HepG2 (cell line): ENCODE data around the gene KIAA0930. TPM values are rescaled to one million over a fixed set of nuclear protein-coding genes. Genes with fewer than 3 reads are reported as not detected.

ENCODE experiments used
- ATAC-seq: fragments of 200-7000 bp; cut with Tn5 transposase; 3 replicates; pipeline ENCODE4 v1.9.1; 2020; ENCODE audit warnings: mild to moderate bottlenecking, moderate library complexity
- BruUV-seq: library from RNA; stranded (reverse); fragments of 400-500 nt; replicated peaks from 2 replicates; lab custom pipeline; 2021; lab: Mats Ljungman, UMichigan
- CTCF ChIA-PET: fragments of 300-600 bp; formaldehyde crosslinking; extraction: SDS; loops from one replicate; lab custom pipeline; 2021; ENCODE audit warnings: low total read pairs, inconsistent platforms, low intra/inter-chr PET ratio; lab: Yijun Ruan, JAX
- POLR2A ChIA-PET: fragments of 350-600 bp; sonication (Branson Sonifier 250); formaldehyde crosslinking; loops from one replicate; lab custom pipeline; 2020; ENCODE audit warnings: antibody characterized with exemption, inconsistent platforms; lab: Yijun Ruan, JAX
- DNase-seq: peaks from one replicate; pipeline ENCODE4 v3.0.0-alpha.2; 2015; ENCODE audit warnings: low spot score
- FAIRE-seq: peaks from 3 replicates; lab custom pipeline; 2011; peaks lifted over from hg19 to GRCh38; lab: Jason Lieb, UNC
- H2AFZ ChIP-seq: one replicate; pipeline ENCODE4 v1.6.1; 2011; ENCODE audit warnings: low read length, inconsistent platforms
- H3K27ac ChIP-seq: fragments of 300-600 bp; 3 replicates; pipeline ENCODE4 v1.8.0; 2011; ENCODE audit warnings: mixed run types, mild to moderate bottlenecking, mixed read lengths, low read length, inconsistent platforms; ENCODE audit not compliant: insufficient read depth; ENCODE audit errors: extremely low read length
- H3K27me3 ChIP-seq, 2 experiments: fragments of 200-600 bp in 1 of 2; 2 replicates in 1 of 2; 3 replicates in 1 of 2; pipeline versions ENCODE4 v1.6.0 to v1.8.0; 2011; ENCODE audit warnings: low read length in 2 of 2, mild to moderate bottlenecking in 2 of 2, moderate library complexity in 2 of 2, inconsistent platforms in 1 of 2; ENCODE audit not compliant: insufficient read depth in 2 of 2, control insufficient read depth in 1 of 2
- H3K36me3 ChIP-seq, 2 experiments: fragments of 200-600 bp in 1 of 2; replicated peaks in 1 of 2; 2 replicates in 1 of 2; 3 replicates in 1 of 2; pipeline versions ENCODE4 v1.5.1 to v1.8.0; 2011; ENCODE audit warnings: low read length in 2 of 2, inconsistent platforms in 1 of 2; ENCODE audit not compliant: insufficient read depth in 2 of 2, control insufficient read depth in 1 of 2
- H3K4me1 ChIP-seq: 2 replicates; pipeline ENCODE4 v1.5.1; 2012; ENCODE audit warnings: low read length, inconsistent platforms; ENCODE audit not compliant: insufficient read depth
- H3K4me2 ChIP-seq: 2 replicates; pipeline ENCODE4 v1.6.0; 2011; ENCODE audit warnings: low read depth, low read length, inconsistent platforms
- H3K4me3 ChIP-seq, 3 experiments: fragments of 200-600 bp in 1 of 3; sonication (generic), shearing (Covaris generic) in 1 of 3; replicated peaks in 1 of 3; 2 replicates each; pipeline ENCODE4 v1.5.1; 2011 to 2016; ENCODE audit warnings: low read length in 3 of 3, inconsistent platforms in 2 of 3, low read depth in 2 of 3, mild to moderate bottlenecking in 2 of 3, control low read depth in 1 of 3, mixed read lengths in 1 of 3; ENCODE audit not compliant: insufficient read depth in 1 of 3
- H3K79me2 ChIP-seq: one replicate; pipeline ENCODE4 v1.6.1; 2011; ENCODE audit warnings: low read length, inconsistent platforms; ENCODE audit not compliant: insufficient read depth
- H3K9ac ChIP-seq: 2 replicates; pipeline ENCODE4 v1.6.0; 2011; ENCODE audit warnings: mild to moderate bottlenecking, low read depth, low read length, inconsistent platforms; ENCODE audit not compliant: insufficient read depth
- H3K9me3 ChIP-seq: 2 replicates; pipeline ENCODE4 v1.5.1; 2012; ENCODE audit warnings: mild to moderate bottlenecking, low read length
- H4K20me1 ChIP-seq: 2 replicates; pipeline ENCODE4 v1.6.0; 2011; ENCODE audit warnings: inconsistent platforms, mild to moderate bottlenecking, low read length, moderate library complexity; ENCODE audit not compliant: insufficient read depth
- AGO2 ChIP-seq: fragments of 200-400 bp; formaldehyde crosslinking; optimal IDR thresholded peaks from 2 replicates; pipeline ENCODE3; 2017; ENCODE audit warnings: mild to moderate bottlenecking, low read depth, low read length, moderate library complexity
- ATF7-NPFF ChIP-seq: sonication (generic); formaldehyde crosslinking; IDR thresholded peaks from 2 replicates; pipeline ENCODE4 v1.8.1; 2023; ENCODE audit warnings: mild to moderate bottlenecking, low read depth, missing genetic modification reagents, moderate library complexity
- CENPX ChIP-seq: sonication (generic); formaldehyde crosslinking; IDR thresholded peaks from 2 replicates; pipeline ENCODE4 v1.9.0; 2021; ENCODE audit warnings: mild to moderate bottlenecking, missing genetic modification reagents, moderate library complexity
- KAT7 ChIP-seq: IDR thresholded peaks from 2 replicates; pipeline ENCODE4 v1.6.1; 2018; ENCODE audit warnings: borderline replicate concordance, missing compliant biosample characterization
- NCOR1 ChIP-seq: fragments of 200-600 bp; sonication (generic); IDR thresholded peaks from 2 replicates; pipeline ENCODE4 v1.7.0; 2017; ENCODE audit warnings: antibody characterized with exemption, low read length, borderline replicate concordance
- RARG ChIP-seq: sonication (generic); formaldehyde crosslinking; IDR thresholded peaks from 2 replicates; pipeline ENCODE4 v1.4.0; 2020; ENCODE audit warnings: low read depth, mild to moderate bottlenecking, missing genetic modification reagents
- RBM22 ChIP-seq: fragments of 200-400 bp; formaldehyde crosslinking; optimal IDR thresholded peaks from 2 replicates; pipeline ENCODE3; 2017; ENCODE audit warnings: mild to moderate bottlenecking, low read length, moderate library complexity
- ZNF263 ChIP-seq: sonication (generic); formaldehyde crosslinking; IDR thresholded peaks from 2 replicates; pipeline ENCODE4 v1.4.0; 2020; ENCODE audit warnings: missing genetic modification reagents
- ZNF550 ChIP-seq: sonication (generic); formaldehyde crosslinking; IDR thresholded peaks from 2 replicates; pipeline ENCODE4 v1.4.0; 2020; ENCODE audit warnings: mild to moderate bottlenecking, missing genetic modification reagents, borderline replicate concordance
- WGBS: methylation state at CpG from one replicate; pipeline ENCODE4 v1.1.6; 2017; ENCODE audit warnings: low lambda C conversion rate; 5-methylcytosine and 5-hydroxymethylcytosine counted together
- in situ Hi-C: cut with HindIII; loops from 2 replicates; pipeline ENCODE4 v1.10.0; 2017; ENCODE audit warnings: low pct_unique_long_range_greater_than_20kb; ENCODE audit not compliant: extremely low pct_ligation_motif_present
- intact Hi-C: fragments of 100-400 bp; cut with micrococcal nuclease; formaldehyde crosslinking; loops from one replicate; pipeline ENCODE4 v1.10.0; 2022; ENCODE audit not compliant: unreplicated experiment
- polyA plus RNA-seq, 8 experiments: library from polyadenylated mRNA; depleted of rRNA in 3 of 8; stranded (reverse) in 7 of 8; unstranded in 1 of 8; fragments of >200 nt; fragmentation: Illumina TruSeq in 4 of 8; extraction: Trizol in 4 of 8; gene quantifications; 2 replicates each; pipeline versions ENCODE4 v1.2.1 to v1.2.3, GENCODE V29; 2011 to 2016; ENCODE audit warnings: low read depth in 4 of 8, missing spikeins in 1 of 8, mixed read lengths in 1 of 8; ENCODE audit not compliant: insufficient read depth in 1 of 8
- total RNA-seq, 5 experiments: library from RNA; depleted of rRNA; stranded (reverse); fragments of >200 nt; fragmentation: Illumina TruSeq; extraction: Trizol; gene quantifications; 2 replicates each; pipeline ENCODE4 v1.2.3, GENCODE V29; 2016; ENCODE audit warnings: low read depth in 1 of 5
- TF ChIP-seq, protein P1 (sequence below): sonication (generic); formaldehyde crosslinking; IDR thresholded peaks from 2 replicates; pipeline ENCODE4 v1.9.0; 2021; ENCODE audit warnings: missing genetic modification reagents, mild to moderate bottlenecking, borderline replicate concordance
- TF ChIP-seq, protein P2 (sequence below): sonication (generic); formaldehyde crosslinking; IDR thresholded peaks from 2 replicates; pipeline ENCODE4 v1.8.1; 2023; ENCODE audit warnings: mild to moderate bottlenecking, missing genetic modification reagents

KIAA0930 gene
- total and polyA plus RNA-seq, 2 of the 13 experiments (the other 11 are each of a cell fraction or from before 2014, with no cell fraction given), result 27.0 to 38.2 TPM

DNA sequence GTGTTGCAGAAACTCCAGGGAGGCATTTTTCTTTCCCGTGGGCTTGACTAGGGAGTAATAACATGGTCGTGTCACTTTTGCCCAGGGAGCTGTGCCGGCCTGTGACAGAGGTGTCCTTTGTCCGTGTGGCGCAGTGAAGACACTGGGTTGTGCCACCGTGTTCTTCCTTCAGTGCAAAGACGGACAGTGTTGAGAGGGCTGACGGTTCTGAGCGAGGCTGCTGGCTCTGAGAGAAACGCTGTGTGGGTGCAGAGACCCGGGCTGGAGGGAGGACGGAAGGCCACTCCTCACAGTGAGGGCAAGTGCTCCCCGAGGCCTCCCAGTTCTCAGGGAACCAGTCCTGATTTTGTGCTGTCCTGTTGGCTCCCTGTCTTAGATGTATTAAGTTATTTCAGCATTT lies 56.7 kb downstream of the KIAA0930 start:
- no peak for FAIRE-seq
- BruUV-seq, result no TSS peak
- H3K27me3 ChIP-seq, result no peaks in the 10 kb centered on the region
- no peak for DNase-seq
- in situ Hi-C loops, result no loop called here
- H4K20me1 ChIP-seq, result peaks cover 10% of the 10 kb centered on the region; the same call in 1 of the 2 replicates
- TF ChIP-seq ZNF263 (CRISPR knock-in tag) (peak; percentile 51; the same call in 1 of the 2 replicates), RBM22 (peak; percentile 53), ATF7-NPFF (CRISPR knock-in tag) (no peak), CENPX (CRISPR knock-in tag) (no peak), NCOR1 (no peak), AGO2 (peak; percentile 25), ZNF550 (CRISPR knock-in tag) (no peak), KAT7 (no peak), RARG (CRISPR knock-in tag) (no peak)
- TF ChIP-seq, protein P1, sequence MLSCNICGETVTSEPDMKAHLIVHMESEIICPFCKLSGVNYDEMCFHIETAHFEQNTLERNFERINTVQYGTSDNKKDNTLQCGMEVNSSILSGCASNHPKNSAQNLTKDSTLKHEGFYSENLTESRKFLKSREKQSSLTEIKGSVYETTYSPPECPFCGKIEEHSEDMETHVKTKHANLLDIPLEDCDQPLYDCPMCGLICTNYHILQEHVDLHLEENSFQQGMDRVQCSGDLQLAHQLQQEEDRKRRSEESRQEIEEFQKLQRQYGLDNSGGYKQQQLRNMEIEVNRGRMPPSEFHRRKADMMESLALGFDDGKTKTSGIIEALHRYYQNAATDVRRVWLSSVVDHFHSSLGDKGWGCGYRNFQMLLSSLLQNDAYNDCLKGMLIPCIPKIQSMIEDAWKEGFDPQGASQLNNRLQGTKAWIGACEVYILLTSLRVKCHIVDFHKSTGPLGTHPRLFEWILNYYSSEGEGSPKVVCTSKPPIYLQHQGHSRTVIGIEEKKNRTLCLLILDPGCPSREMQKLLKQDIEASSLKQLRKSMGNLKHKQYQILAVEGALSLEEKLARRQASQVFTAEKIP (CRISPR knock-in tag), result no peak
- TF ChIP-seq, protein P2, sequence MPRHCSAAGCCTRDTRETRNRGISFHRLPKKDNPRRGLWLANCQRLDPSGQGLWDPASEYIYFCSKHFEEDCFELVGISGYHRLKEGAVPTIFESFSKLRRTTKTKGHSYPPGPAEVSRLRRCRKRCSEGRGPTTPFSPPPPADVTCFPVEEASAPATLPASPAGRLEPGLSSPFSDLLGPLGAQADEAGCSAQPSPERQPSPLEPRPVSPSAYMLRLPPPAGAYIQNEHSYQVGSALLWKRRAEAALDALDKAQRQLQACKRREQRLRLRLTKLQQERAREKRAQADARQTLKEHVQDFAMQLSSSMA (CRISPR knock-in tag), result no peak
- intact Hi-C loops, result no loop called here
- CTCF ChIA-PET, result no interaction called here
- no peak overlapping the region for H2AFZ ChIP-seq
- H3K4me2 ChIP-seq, result no peak overlapping the region
- peaks cover 17% of the 10 kb centered on the region for H3K79me2 ChIP-seq
- H3K4me3 ChIP-seq, result no peak overlapping the region
- WGBS, result 100% methylated on average over 8 of the region's 13 CpGs
- H3K36me3 ChIP-seq, result peaks cover 22 to 60% of the 10 kb centered on the region in 2 experiments
- no peak for ATAC-seq
- H3K4me1 ChIP-seq, result peaks cover 16% of the 10 kb centered on the region
- POLR2A ChIA-PET, result interaction anchor here (0.9 kb wide), 1 partner anchor 20 kb away, joined by 4 read pairs; the partner anchor contains the start of gene NUP50
- H3K27ac ChIP-seq, result no peak overlapping the region
- H3K9me3 ChIP-seq, result no peaks in the 10 kb centered on the region
- H3K9ac ChIP-seq, result no peak overlapping the region
